K562 (cell line): ENCODE data around the gene RASSF7. TPM values are rescaled to one million over a fixed set of nuclear protein-coding genes. Genes with fewer than 3 reads are reported as not detected.

Source experiments
- FOS ChIP-seq: IDR thresholded peaks from 3 replicates; pipeline ENCODE4 v1.6.1; 2011; ENCODE audit not compliant: insufficient read length; ENCODE audit errors: extremely low read depth
- FOXJ3 ChIP-seq: sonication (generic); formaldehyde crosslinking; IDR thresholded peaks from 2 replicates; pipeline ENCODE4 v1.4.0; 2020; ENCODE audit warnings: mild to moderate bottlenecking, missing genetic modification reagents
- MTF1 ChIP-seq: fragments of 250-450 bp; sonication (Bioruptor Pico); IDR thresholded peaks from 2 replicates; pipeline ENCODE4 v1.9.0; 2021; ENCODE audit warnings: moderate library complexity, mild to moderate bottlenecking, inconsistent platforms, borderline replicate concordance
- SNRNP70 ChIP-seq: fragments of 200-400 bp; formaldehyde crosslinking; optimal IDR thresholded peaks from 2 replicates; pipeline ENCODE3; 2017; ENCODE audit warnings: low read depth, low read length
- TEAD1 ChIP-seq, 2 experiments: fragments of 450-650 bp in 1 of 2; sonication (generic) in 1 of 2; formaldehyde crosslinking; IDR thresholded peaks; 2 replicates each; pipeline versions ENCODE4 v1.4.0 to v1.8.0; 2020 to 2022; ENCODE audit warnings: mild to moderate bottlenecking in 2 of 2, missing genetic modification reagents in 1 of 2
- U2AF1 ChIP-seq: fragments of 200-400 bp; formaldehyde crosslinking; optimal IDR thresholded peaks from 2 replicates; pipeline ENCODE3; 2017; ENCODE audit warnings: mild to moderate bottlenecking, low read depth, low read length, moderate library complexity
- ZNF140 ChIP-seq: fragments of 250-450 bp; sonication (Bioruptor Pico); IDR thresholded peaks from 2 replicates; pipeline ENCODE4 v1.8.0; 2021; ENCODE audit warnings: moderate library complexity, mild to moderate bottlenecking, inconsistent platforms
- ZNF24 ChIP-seq: fragments of 450-650 bp; IDR thresholded peaks from 2 replicates; pipeline ENCODE4 v1.6.1; 2016
- ZNF551 ChIP-seq: fragments of 250-450 bp; sonication (Bioruptor Pico); IDR thresholded peaks from 2 replicates; pipeline ENCODE4 v1.5.0; 2021; ENCODE audit warnings: mild to moderate bottlenecking, moderate library complexity
- ZNF644 ChIP-seq: fragments of 200-800 bp; sonication (Bioruptor generic); IDR thresholded peaks from 2 replicates; pipeline ENCODE4 v1.6.1; 2016; ENCODE audit warnings: low read depth, missing genetic modification characterization, missing compliant biosample characterization
- ZNF764 ChIP-seq: fragments of 250-450 bp; sonication (Bioruptor Pico); IDR thresholded peaks from 2 replicates; pipeline ENCODE4 v1.4.0; 2020; ENCODE audit warnings: low read depth, mild to moderate bottlenecking, moderate library complexity
- polyA plus RNA-seq, 8 experiments: library from polyadenylated mRNA; depleted of rRNA in 4 of 8; stranded (reverse) in 5 of 8; unstranded in 3 of 8; fragments of >200 nt; fragmentation: Nextera tagmentation in 2 of 8; fragmentation: Illumina TruSeq in 1 of 8; extraction: Ambion mirVana in 2 of 8; extraction: Trizol in 1 of 8; gene quantifications; 2 replicates each; pipeline versions ENCODE4 v1.2.1 to v1.2.3, GENCODE V29; 2011 to 2014; ENCODE audit warnings: inconsistent platforms in 1 of 8, missing spikeins in 1 of 8
- total RNA-seq, 7 experiments: library from RNA; depleted of rRNA in 6 of 7; stranded (reverse); fragments of >200 nt in 6 of 7; fragmentation: Illumina TruSeq in 2 of 7; extraction: Trizol in 2 of 7; gene quantifications; 2 replicates each; pipeline versions ENCODE4 v1.2.1 to v1.2.3, GENCODE V29; 2011 to 2021; ENCODE audit warnings: low replicate concordance in 1 of 7
- TF ChIP-seq, protein P1 (sequence below): fragments of 250-450 bp; sonication (Bioruptor Pico); IDR thresholded peaks from 2 replicates; pipeline ENCODE4 v1.8.0; 2022; ENCODE audit warnings: moderate library complexity, mild to moderate bottlenecking, inconsistent platforms
- TF ChIP-seq, protein P2 (sequence below): fragments of 250-450 bp; sonication (Bioruptor Pico); IDR thresholded peaks from 2 replicates; pipeline ENCODE4 v1.8.0; 2021; ENCODE audit warnings: moderate library complexity, mild to moderate bottlenecking, inconsistent platforms
- TF ChIP-seq, protein P3 (sequence below): fragments of 450-650 bp; IDR thresholded peaks from one replicate; pipeline ENCODE4 v1.6.1; 2018; ENCODE audit warnings: mild to moderate bottlenecking, moderate library complexity; ENCODE audit not compliant: partially characterized antibody
- TF ChIP-seq, protein P4 (sequence below): fragments of 250-450 bp; sonication (Bioruptor Pico); IDR thresholded peaks from 2 replicates; pipeline ENCODE4 v1.8.0; 2021; ENCODE audit warnings: borderline replicate concordance, mild to moderate bottlenecking, moderate library complexity; ENCODE audit not compliant: poor library complexity, severe bottlenecking
- TF ChIP-seq, protein P5 (sequence below): fragments of 450-650 bp; conservative IDR thresholded peaks from 2 replicates; pipeline ENCODE4 v1.6.1; 2016; ENCODE audit warnings: missing genetic modification characterization, low read depth, mild to moderate bottlenecking, control low read depth, missing compliant biosample characterization
- TF ChIP-seq, protein P6 (sequence below), 2 experiments: fragments of 450-650 bp; IDR thresholded peaks; 2 replicates each; pipeline ENCODE4 v1.6.1; 2016
- TF ChIP-seq, protein P7 (sequence below): fragments of 450-650 bp; IDR thresholded peaks from 2 replicates; pipeline ENCODE4 v1.6.1; 2016; ENCODE audit warnings: borderline replicate concordance

Gene RASSF7
- total and polyA plus RNA-seq, 9 of the 15 experiments (the other 6 are each of a cell fraction or from before 2014, with no cell fraction given) = 0.41 to 45.2 (median 18.6) TPM

DNA sequence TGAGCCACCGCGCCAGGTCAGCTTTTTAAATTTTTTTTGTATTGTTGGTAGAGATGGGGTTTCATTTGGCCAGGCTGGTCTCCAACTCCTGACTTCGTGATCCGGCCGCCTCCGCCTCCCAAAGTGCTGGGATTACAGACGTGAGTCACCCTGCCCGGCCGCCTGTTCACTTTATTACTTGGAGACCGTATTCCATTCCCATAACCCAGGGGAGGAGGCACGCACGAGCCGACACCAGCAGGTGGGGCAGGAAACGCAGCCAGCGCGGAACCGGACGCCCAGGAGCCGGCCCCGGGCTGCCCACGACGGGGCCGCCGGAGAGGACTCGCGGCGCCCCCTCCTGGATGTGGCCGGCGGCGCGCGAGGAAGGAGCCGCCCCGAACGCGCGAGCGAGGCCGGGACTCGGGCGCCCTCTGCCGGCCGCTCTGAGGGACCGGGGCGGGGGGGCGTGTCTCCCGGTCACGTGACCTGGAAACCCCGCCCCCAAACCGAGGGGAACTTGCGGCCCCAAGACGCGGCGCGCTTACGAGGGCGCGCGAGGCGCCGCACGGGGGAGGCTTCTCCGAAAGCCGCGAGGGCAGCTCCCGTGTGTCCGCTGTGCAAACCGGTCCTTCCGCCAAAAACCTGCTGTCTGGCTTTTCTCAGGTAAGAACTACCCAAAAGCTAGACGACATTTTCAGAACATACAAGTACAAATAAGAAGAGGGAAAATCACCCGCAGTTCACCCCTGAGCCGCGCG lies 42.1 kb upstream of the RASSF7 start (continued):
- TF ChIP-seq U2AF1 = peak; percentile 71
- no peak for TF ChIP-seq ZNF644
- TF ChIP-seq, protein P1, sequence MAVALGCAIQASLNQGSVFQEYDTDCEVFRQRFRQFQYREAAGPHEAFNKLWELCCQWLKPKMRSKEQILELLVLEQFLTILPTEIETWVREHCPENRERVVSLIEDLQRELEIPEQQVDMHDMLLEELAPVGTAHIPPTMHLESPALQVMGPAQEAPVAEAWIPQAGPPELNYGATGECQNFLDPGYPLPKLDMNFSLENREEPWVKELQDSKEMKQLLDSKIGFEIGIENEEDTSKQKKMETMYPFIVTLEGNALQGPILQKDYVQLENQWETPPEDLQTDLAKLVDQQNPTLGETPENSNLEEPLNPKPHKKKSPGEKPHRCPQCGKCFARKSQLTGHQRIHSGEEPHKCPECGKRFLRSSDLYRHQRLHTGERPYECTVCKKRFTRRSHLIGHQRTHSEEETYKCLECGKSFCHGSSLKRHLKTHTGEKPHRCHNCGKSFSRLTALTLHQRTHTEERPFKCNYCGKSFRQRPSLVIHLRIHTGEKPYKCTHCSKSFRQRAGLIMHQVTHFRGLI = no peak
- no peak for TF ChIP-seq ZNF140 (CRISPR knock-in tag)
- peak; percentile 58; the same call in 1 of the 2 replicates for TF ChIP-seq ZNF24
- TF ChIP-seq, protein P2, sequence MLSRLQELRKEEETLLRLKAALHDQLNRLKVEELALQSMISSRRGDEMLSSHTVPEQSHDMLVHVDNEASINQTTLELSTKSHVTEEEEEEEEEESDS (CRISPR knock-in tag) = no peak
- TF ChIP-seq, protein P3, sequence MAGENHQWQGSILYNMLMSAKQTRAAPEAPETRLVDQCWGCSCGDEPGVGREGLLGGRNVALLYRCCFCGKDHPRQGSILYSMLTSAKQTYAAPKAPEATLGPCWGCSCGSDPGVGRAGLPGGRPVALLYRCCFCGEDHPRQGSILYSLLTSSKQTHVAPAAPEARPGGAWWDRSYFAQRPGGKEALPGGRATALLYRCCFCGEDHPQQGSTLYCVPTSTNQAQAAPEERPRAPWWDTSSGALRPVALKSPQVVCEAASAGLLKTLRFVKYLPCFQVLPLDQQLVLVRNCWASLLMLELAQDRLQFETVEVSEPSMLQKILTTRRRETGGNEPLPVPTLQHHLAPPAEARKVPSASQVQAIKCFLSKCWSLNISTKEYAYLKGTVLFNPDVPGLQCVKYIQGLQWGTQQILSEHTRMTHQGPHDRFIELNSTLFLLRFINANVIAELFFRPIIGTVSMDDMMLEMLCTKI = no peak
- TF ChIP-seq ZNF764 (CRISPR knock-in tag) = no peak
- TF ChIP-seq TEAD1 (CRISPR knock-in tag; IDR thresholded peaks at IDR 0.05) = peak in 1 of 2 experiments; percentile 79; a peak in 2 of 4 replicates
- no peak for TF ChIP-seq FOS
- TF ChIP-seq FOXJ3 (CRISPR knock-in tag) = no peak
- TF ChIP-seq, protein P4, sequence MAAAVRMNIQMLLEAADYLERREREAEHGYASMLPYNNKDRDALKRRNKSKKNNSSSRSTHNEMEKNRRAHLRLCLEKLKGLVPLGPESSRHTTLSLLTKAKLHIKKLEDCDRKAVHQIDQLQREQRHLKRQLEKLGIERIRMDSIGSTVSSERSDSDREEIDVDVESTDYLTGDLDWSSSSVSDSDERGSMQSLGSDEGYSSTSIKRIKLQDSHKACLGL (CRISPR knock-in tag) = no peak
- no peak for TF ChIP-seq ZNF551 (CRISPR knock-in tag)
- TF ChIP-seq, protein P5, sequence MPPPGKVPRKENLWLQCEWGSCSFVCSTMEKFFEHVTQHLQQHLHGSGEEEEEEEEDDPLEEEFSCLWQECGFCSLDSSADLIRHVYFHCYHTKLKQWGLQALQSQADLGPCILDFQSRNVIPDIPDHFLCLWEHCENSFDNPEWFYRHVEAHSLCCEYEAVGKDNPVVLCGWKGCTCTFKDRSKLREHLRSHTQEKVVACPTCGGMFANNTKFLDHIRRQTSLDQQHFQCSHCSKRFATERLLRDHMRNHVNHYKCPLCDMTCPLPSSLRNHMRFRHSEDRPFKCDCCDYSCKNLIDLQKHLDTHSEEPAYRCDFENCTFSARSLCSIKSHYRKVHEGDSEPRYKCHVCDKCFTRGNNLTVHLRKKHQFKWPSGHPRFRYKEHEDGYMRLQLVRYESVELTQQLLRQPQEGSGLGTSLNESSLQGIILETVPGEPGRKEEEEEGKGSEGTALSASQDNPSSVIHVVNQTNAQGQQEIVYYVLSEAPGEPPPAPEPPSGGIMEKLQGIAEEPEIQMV (tag) = no peak
- no peak for TF ChIP-seq MTF1 (CRISPR knock-in tag)
- no peak for TF ChIP-seq SNRNP70
- TF ChIP-seq, protein P6, sequence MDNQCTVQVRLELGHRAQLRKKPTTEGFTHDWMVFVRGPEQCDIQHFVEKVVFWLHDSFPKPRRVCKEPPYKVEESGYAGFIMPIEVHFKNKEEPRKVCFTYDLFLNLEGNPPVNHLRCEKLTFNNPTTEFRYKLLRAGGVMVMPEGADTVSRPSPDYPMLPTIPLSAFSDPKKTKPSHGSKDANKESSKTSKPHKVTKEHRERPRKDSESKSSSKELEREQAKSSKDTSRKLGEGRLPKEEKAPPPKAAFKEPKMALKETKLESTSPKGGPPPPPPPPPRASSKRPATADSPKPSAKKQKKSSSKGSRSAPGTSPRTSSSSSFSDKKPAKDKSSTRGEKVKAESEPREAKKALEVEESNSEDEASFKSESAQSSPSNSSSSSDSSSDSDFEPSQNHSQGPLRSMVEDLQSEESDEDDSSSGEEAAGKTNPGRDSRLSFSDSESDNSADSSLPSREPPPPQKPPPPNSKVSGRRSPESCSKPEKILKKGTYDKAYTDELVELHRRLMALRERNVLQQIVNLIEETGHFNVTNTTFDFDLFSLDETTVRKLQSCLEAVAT (IDR thresholded peaks at IDR 0.05) = no peak
- TF ChIP-seq, protein P7, sequence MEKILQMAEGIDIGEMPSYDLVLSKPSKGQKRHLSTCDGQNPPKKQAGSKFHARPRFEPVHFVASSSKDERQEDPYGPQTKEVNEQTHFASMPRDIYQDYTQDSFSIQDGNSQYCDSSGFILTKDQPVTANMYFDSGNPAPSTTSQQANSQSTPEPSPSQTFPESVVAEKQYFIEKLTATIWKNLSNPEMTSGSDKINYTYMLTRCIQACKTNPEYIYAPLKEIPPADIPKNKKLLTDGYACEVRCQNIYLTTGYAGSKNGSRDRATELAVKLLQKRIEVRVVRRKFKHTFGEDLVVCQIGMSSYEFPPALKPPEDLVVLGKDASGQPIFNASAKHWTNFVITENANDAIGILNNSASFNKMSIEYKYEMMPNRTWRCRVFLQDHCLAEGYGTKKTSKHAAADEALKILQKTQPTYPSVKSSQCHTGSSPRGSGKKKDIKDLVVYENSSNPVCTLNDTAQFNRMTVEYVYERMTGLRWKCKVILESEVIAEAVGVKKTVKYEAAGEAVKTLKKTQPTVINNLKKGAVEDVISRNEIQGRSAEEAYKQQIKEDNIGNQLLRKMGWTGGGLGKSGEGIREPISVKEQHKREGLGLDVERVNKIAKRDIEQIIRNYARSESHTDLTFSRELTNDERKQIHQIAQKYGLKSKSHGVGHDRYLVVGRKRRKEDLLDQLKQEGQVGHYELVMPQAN = no peak
